HT1080 (cell line): ENCODE measurements around the gene DLGAP4. TPM values are rescaled to one million over a fixed set of nuclear protein-coding genes. Genes with fewer than 3 reads are reported as not detected.

Source experiments
- DNase-seq: peaks from one replicate; pipeline ENCODE4 v3.0.0-alpha.2; 2015; ENCODE audit warnings: low read depth
- total RNA-seq: library from RNA; depleted of rRNA; stranded (reverse); fragments of >200 nt; shearing (Covaris generic); gene quantifications from 2 replicates; pipeline ENCODE4 v1.2.3, GENCODE V29; 2014

Gene DLGAP4
- total RNA-seq, 1 experiment from 2014 or later, result 21.4 TPM

GRCh38 chr20:36307412-36308325, 1.5 kb downstream of the DLGAP4 start:
- DNase-seq, result no peak

- DNase-seq, result no peak
Observed at GRCh38 chr20:36308353-36308752, 2.2 kb downstream of the DLGAP4 start.

GRCh38 chr20:36308986-36309385, 2.8 kb downstream of the DLGAP4 start:
- DNase-seq, result no peak

GRCh38 chr20:36309643-36310042, 3.5 kb downstream of the DLGAP4 start:
- no peak for DNase-seq

- no peak for DNase-seq
Observed at GRCh38 chr20:36310215-36310981, 4.3 kb downstream of the DLGAP4 start.

- DNase-seq, result no peak
Observed at GRCh38 chr20:36311141-36311853, 5.2 kb downstream of the DLGAP4 start.

- no peak for DNase-seq
Observed at GRCh38 chr20:36311854-36312723, 6.0 kb downstream of the DLGAP4 start.

- no peak for DNase-seq
Observed at GRCh38 chr20:36312724-36313441, 6.7 kb downstream of the DLGAP4 start.

- DNase-seq, result no peak
Observed at GRCh38 chr20:36313476-36313875, 7.3 kb downstream of the DLGAP4 start.

GRCh38 chr20:36313926-36314325, 7.8 kb downstream of the DLGAP4 start:
- no peak for DNase-seq

- DNase-seq, result no peak
Observed at GRCh38 chr20:36314734-36315544, 8.8 kb downstream of the DLGAP4 start.

GRCh38 chr20:36315545-36316351, 9.6 kb downstream of the DLGAP4 start:
- no peak for DNase-seq

- DNase-seq, result no peak
Observed at GRCh38 chr20:36317675-36318074, 11.5 kb downstream of the DLGAP4 start.

- DNase-seq, result no peak
Observed at GRCh38 chr20:36318166-36318565, 12.0 kb downstream of the DLGAP4 start.

- no peak for DNase-seq
Observed at GRCh38 chr20:36319356-36320260, 13.5 kb downstream of the DLGAP4 start.

GRCh38 chr20:36320261-36320897, 14.2 kb downstream of the DLGAP4 start:
- DNase-seq, result no peak
